GM21526 (cell line): ENCODE data around the gene PCNT.
"Not testable (repeated sequence)": the region's sequence is repeated elsewhere in the genome, so short reads cannot be mapped to it uniquely, and the experiment has no call there.

Experiments used
- ATAC-seq: cut with Tn5 transposase; IDR thresholded peaks from one replicate; pipeline ENCODE4 v1.9.1; 2021; ENCODE audit warnings: moderate library complexity; ENCODE audit not compliant: unreplicated experiment, low FRiP score

PCNT gene

DNA sequence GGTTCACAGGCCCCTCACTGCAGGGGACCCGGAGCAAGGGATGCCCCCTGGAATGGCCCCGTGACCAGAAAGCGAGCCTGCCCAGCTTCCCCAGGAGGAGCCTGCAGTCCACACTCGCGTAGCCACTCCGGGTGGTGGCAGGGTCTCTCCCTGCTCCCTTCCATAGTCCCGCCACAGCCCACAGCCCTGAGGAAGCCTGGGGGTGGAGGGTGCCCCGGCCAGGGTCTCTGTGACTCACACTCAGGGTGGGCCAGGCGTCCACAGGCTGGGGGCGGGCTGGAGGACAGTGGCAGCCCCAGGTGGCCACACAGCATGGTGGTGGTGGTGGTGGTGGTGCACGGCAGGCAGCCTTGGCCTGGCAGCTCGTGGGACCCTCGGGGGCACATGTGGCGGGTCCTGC, 22.2 kb upstream of the PCNT start:
- ATAC-seq, result no peak

DNA sequence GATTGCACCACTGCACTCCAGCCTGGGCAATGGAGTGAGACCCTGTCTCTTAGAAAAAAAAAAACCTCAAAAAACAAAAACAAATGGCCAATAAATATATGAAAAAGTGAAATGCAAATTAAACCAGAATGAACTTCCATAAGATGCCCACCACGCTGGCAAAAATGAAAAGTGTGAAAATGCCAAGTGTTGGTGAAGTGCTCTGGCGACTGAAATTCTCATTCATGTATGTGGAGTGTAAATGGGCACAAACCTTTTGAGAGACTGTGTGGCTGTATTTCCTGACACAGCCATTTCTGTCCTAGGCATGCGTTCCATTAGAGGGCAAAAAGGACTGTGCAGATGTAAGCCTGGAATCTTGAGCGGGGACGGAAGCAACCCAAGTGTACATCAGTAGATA, 19.5 kb upstream of the PCNT start:
- ATAC-seq, result no peak

- no peak for ATAC-seq
Observed at GRCh38 chr21:46304955-46305354, 19.0 kb upstream of the PCNT start.

DNA sequence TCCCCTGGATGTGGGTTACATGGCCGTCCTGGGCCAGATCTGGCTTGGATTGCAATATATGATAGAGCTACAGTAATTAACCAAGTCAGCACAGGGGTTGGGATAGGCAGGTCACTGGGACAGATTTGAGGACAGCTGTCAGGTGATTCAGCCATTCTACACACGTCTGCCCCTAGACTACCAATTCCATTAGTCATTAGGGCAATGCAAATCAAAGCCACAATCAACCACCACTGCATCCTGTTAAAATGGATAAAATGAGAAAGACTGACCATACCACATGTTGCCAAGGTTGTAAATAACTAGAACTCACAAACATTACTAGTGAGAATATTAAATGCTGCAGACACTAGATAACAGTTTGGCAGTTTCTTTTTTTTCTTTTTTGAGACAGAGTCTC, 16.3 kb upstream of the PCNT start:
- ATAC-seq, result no peak

DNA sequence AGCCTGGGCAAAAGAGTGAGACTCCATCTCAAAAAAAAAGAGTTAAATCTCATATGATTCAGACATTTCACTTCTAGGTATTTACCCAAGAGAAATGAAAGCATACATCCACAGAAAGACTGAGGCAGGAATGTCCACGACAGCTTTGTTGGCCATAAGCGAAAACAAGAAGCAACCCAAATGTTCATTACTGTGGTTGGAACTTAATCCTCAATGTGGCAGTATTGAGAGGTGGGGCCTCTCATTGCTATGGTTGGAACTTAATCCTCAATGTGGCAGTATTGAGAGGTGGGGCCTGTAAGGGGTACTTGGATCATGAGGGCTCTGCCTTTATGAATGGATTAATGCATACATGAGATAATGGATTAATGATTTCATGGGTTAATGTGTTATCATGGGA, 15.5 kb upstream of the PCNT start:
- no peak for ATAC-seq

GRCh38 chr21:46310260-46310659, 13.7 kb upstream of the PCNT start:
- not testable (repeated sequence) for ATAC-seq

GRCh38 chr21:46311568-46311967, 12.4 kb upstream of the PCNT start:
- ATAC-seq, result no peak

GRCh38 chr21:46312949-46313348, 11.0 kb upstream of the PCNT start:
- ATAC-seq, result no peak

DNA sequence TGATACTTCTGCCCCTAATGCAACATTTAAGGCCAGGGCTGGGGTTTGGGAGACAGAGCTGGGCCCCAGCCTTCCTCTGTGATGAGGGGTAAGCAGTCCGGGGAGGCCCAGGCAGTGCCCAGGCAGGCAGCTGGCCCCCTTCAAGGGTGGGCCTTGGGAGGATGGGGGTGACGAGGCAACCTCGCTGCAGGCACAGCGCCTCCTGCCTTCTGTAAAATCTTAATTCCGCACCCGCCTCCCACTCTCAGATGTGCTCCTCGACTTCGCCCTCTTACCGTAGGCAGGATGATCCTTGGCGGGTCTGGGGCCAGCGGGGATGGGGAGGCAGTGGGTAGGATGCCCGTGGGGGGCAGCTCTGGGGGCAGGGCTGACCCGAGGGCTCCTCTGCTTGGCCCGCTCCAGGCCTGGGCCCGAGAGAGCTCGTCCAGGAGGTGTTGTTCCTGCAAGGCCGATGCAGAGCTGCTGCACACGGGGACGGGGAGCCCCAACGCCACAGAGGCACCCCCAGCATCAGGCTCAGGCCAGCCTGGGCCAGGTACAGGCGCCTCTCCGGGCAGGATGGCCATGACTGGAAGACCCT, 9.4 kb upstream of the PCNT start:
- no peak for ATAC-seq

DNA sequence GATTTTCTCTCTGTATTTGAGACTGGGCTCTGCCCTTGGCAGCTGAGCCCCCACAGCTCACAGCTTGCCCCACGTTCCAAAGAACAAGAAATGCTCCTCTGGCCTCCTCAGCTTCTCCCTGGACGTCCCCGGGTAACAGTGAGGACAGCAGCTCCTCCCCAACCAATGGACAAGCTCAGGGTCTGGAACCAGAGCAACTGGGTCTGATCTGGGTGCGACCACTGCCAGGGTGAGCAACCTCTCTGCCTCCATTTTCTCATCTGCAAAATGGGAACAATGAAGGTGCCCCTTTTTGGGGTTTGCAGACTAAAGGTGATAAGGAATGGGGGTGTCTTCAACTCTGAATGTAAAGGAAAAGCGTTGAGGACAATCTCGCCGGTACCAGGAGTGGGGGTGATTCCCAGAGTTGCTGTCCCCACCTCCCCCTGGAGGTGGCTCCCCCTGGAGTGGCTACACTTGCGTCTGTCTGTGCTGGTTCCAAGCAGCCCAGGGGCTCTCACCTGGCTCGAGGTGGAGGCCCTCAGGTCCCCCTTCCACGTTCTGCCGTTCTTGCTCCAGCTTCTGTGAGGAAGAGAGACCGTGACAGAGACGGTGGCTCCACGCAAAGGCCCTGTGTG, 7.1 kb upstream of the PCNT start:
- ATAC-seq, result no peak

GRCh38 chr21:46317710-46318463, 6.1 kb upstream of the PCNT start:
- no peak for ATAC-seq

DNA sequence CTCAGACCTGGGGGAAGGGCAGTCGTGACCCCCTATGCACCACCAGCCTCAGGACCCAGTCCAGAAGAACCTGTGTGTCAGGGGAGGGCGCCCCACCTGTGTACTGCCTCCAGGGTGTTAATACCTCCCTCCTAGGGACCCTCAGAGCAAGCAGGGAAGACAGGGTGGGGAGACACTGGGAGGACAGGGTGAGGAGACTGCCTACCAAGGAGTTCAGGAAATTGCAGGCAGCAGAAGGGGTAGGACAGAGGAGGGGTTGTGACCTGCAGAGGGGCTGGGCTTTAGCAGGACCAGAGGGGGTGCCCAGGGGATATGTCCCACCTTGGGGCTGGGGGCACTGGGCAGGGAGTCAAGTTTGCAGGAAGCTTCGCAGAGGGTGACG, 5.5 kb upstream of the PCNT start:
- no peak for ATAC-seq

DNA sequence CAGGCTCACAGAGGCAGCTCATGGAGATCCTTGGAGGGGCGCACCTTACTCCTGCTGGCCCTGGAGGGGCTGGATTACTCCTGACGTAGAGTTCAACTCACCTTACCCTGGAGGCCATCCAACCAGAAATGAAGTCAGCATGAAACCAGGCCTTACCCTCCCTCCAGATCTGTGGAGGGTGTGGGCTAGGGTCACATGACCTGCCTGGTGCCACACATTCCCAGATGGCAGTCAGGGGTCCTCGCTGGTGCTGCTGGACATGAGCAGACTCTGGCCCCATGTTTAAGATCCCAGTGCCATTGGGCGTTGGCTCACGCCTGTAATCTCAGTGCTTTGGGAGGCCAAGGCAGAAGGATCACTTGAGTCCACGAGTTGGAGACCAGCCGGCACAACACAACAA, 4.8 kb upstream of the PCNT start:
- ATAC-seq, result no peak

GRCh38 chr21:46320331-46320801, 3.6 kb upstream of the PCNT start:
- no peak for ATAC-seq

GRCh38 chr21:46322351-46323226, 1.4 kb upstream of the PCNT start:
- ATAC-seq, result no peak

DNA sequence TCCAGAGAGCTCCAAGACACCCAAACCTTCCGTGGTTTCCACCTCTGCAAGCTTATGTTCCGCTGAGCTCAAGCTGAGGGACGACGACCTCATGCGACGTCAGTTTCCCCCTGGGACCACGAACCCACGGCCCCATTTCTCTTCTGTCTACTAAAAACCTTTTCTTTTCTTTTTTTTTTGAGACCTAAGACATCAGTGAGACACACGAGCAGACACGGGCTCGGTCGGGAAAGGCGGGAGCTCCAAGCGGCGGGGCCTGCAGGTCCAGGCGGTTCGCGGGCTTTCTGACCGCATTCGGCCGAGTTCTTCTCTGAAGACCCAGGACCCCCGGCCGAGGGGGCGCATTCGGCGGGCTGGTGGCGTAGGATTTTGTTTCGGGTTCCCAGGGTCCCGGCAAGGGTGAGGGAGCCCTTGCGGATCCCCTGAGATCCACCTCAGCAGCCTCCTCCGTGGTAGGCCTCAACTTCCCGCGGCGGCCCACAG, 688 bp upstream of the PCNT start:
- ATAC-seq, result peak; percentile 1

- peak; percentile 42 for ATAC-seq
Observed at GRCh38 chr21:46324390-46325072, 575 bp downstream of the PCNT start.

GRCh38 chr21:46325073-46325912, 1.3 kb downstream of the PCNT start:
- peak; percentile 7 for ATAC-seq

DNA sequence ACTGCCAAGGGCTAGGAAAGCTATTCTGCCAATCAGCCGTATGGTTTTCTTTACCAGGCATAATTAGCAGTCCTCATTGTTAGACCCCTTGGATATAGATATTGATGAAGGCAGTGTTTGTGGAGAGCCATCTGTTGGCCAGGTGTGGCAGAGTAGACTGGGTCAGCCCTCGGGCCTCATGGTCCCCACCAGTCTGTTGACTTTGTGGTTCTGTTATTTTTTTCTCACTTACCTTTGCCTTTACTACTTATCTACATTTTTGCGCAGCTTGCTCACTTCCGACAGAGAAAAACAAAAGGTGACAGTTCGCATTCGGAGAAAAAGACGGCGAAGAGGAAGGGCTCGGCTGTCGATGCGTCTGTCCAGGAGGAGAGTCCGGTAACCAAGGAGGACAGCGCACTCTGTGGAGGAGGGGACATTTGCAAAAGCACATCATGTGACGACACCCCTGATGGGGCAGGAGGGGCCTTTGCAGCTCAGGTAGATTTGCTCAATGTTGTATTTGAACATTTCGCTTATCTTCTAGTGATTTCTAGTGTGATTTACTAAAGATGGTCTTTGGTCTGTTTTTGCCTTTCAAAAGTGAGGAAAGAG, 2.3 kb downstream of the PCNT start:
- no peak for ATAC-seq
